ENCODE results near the gene MIF4GD. TPM values are rescaled to one million over a fixed set of nuclear protein-coding genes. Genes with fewer than 3 reads are reported as not detected.
A peak's percentile ranks its signal among the peaks of the same experiment; 100 is the strongest.

MIF4GD gene
- total RNA-seq, 1 experiment from 2014 or later = 26.1 TPM

GRCh38 chr17:75316253-75316652 lies 45.2 kb upstream of the MIF4GD start:
- WGBS (ENCODE audit: extremely low coverage, insufficient read length, low lambda C conversion rate) = no CpG with 5 or more reads among the region's 5 CpGs
- peaks cover 10 to 22% (median 16%) of the 10 kb centered on the region in 3 experiments; a peak in 6 of 7 replicates for H3K36me3 Mint-ChIP-seq (ENCODE audit: insufficient read depth in 1 of 3, low read depth in 3 of 3)
- no peak overlapping the region for H2BK15ac ChIP-seq (ENCODE audit: low read depth, low read length)
- H3K23ac ChIP-seq (ENCODE audit: insufficient read length, low read depth, low read length) = no peak overlapping the region
- H3K9me3 Mint-ChIP-seq = no peaks in the 10 kb centered on the region
- no peak overlapping the region for H3T11ph ChIP-seq (ENCODE audit: low read length)
- no peak overlapping the region for H2BK12ac ChIP-seq (ENCODE audit: insufficient read length, low read depth, low read length)
- no peak overlapping the region for H2BK120ac ChIP-seq (ENCODE audit: low read depth, low read length, poor library complexity, severe bottlenecking)
- H2AK5ac ChIP-seq (ENCODE audit: insufficient read length, low read length) = no peak overlapping the region
- H2BK20ac ChIP-seq (ENCODE audit: low read depth, low read length, poor library complexity, severe bottlenecking) = no peak overlapping the region
- no peak overlapping the region for H4K5ac ChIP-seq (ENCODE audit: insufficient read length, low read depth, low read length)
- no peak overlapping the region for H4K8ac ChIP-seq (replicated peaks; ENCODE audit: insufficient read length, low read depth, low read length)
- H3K23me2 ChIP-seq (ENCODE audit: insufficient read length, low read depth, low read length, poor library complexity, severe bottlenecking) = no peaks in the 10 kb centered on the region
- H3K4ac ChIP-seq (ENCODE audit: low read depth, low read length) = no peak overlapping the region
- no peak overlapping the region; the same call in 1 of the 2 replicates for H3K14ac ChIP-seq (ENCODE audit: insufficient read depth, low read length)
- H2AFZ ChIP-seq (ENCODE audit: low read length) = no peak overlapping the region
- no peak overlapping the region for H3K56ac ChIP-seq (ENCODE audit: insufficient read length, low read depth, low read length)
- H4K91ac ChIP-seq (ENCODE audit: insufficient read length, low read depth, low read length) = no peak overlapping the region
- no peaks in the 10 kb centered on the region for H3K79me1 ChIP-seq (ENCODE audit: insufficient read depth, low read depth, low read length, poor library complexity, severe bottlenecking)
- H3K27ac Mint-ChIP-seq = peak overlapping the region in 2 of 3 experiments; percentile 77 to 89; a peak in 4 of 7 replicates
- H3K4me3 Mint-ChIP-seq = no peak overlapping the region
- H3K27ac ChIP-seq (ENCODE audit: insufficient read length, low read depth, low read length) = no peak overlapping the region
- H3K79me2 ChIP-seq (ENCODE audit: insufficient read depth, low read length) = no peaks in the 10 kb centered on the region
- H3K9ac ChIP-seq (ENCODE audit: extremely low read depth, insufficient read length, low read length) = no peak overlapping the region
- DNase-seq = no peak
- H3K27me3 Mint-ChIP-seq (ENCODE audit: low read depth) = no peaks in the 10 kb centered on the region
- no peaks in the 10 kb centered on the region for H4K20me1 ChIP-seq (ENCODE audit: control insufficient read depth, insufficient read depth, insufficient read length)
- no peak overlapping the region for H3K4me2 ChIP-seq (ENCODE audit: insufficient read depth, insufficient read length, low read length)
- TF ChIP-seq, protein P1, sequence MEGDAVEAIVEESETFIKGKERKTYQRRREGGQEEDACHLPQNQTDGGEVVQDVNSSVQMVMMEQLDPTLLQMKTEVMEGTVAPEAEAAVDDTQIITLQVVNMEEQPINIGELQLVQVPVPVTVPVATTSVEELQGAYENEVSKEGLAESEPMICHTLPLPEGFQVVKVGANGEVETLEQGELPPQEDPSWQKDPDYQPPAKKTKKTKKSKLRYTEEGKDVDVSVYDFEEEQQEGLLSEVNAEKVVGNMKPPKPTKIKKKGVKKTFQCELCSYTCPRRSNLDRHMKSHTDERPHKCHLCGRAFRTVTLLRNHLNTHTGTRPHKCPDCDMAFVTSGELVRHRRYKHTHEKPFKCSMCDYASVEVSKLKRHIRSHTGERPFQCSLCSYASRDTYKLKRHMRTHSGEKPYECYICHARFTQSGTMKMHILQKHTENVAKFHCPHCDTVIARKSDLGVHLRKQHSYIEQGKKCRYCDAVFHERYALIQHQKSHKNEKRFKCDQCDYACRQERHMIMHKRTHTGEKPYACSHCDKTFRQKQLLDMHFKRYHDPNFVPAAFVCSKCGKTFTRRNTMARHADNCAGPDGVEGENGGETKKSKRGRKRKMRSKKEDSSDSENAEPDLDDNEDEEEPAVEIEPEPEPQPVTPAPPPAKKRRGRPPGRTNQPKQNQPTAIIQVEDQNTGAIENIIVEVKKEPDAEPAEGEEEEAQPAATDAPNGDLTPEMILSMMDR (conservative IDR thresholded peaks at IDR 0.05) = no peak
- H3K4me1 Mint-ChIP-seq = peaks cover 11 to 12% of the 10 kb centered on the region in 2 experiments
- no peak overlapping the region for H3K18ac ChIP-seq (ENCODE audit: insufficient read length, low read depth, low read length)
- H3K4me1 ChIP-seq (ENCODE audit: insufficient read depth, low read length) = no peaks in the 10 kb centered on the region
- no peaks in the 10 kb centered on the region; the same call in 1 of the 2 replicates for H3K27me3 ChIP-seq (ENCODE audit: insufficient read depth, low read length)
- H3K9me3 ChIP-seq (ENCODE audit: control insufficient read depth, low read depth, low read length) = no peaks in the 10 kb centered on the region
- no peak overlapping the region for H2BK5ac ChIP-seq (ENCODE audit: insufficient read length, low read length)

Data from H9 (cell line).